ENCODE results near the gene FAM53B.

FAM53B gene

GRCh38 chr10:124607693-124608092 lies 136.5 kb downstream of the FAM53B start:
- no peak for DNase-seq

GRCh38 chr10:124606822-124607221 lies 137.4 kb downstream of the FAM53B start:
- no peak for DNase-seq

DNA sequence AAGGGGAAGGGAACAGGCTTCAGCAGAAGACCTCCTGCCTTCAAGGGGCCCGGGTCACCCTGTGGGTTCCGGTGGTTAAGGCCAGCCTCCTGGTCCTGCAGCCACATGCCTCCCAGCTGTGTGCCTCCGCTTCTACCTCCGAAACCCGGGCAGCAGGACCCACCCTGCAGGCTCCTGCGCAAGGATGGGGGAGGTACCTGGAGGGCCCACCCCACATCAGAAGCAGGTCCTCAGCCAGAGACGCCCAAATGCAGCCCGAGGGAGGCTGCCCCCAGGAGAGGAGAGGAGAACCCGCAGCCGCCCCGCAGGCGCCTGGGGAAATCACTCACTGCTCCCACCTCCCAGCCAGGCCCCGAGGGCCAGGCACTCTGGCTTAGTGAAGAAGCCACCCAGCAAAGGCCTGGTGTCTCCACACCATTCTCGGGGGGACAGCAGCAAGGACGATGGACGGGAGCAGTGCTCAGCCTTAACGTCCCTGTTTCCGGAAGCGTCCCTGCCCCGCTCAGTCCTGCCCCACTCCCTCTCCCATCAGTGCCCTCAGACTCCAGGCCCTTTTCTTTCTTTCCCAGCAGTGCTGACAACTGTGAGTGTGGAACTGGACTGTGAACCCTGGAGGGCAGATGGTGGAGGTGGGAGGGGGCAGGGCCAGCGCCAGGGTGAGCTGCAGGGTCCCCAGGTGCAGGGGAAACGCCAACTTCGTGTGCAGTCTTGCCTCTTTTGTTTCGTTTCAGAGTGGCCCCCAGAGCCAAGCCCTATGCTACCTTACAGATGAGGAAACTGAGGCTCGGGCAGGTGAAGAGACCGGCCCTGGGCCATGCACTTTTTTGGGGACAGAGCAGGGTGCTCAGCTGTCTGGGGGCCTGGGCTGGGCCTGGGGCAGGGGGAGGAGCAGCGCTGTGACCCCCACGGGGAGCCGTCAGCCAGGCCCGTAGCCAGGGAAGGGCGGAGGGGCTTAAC lies 138.0 kb downstream of the FAM53B start:
- no peak for DNase-seq

- DNase-seq = no peak
Observed at GRCh38 chr10:124605481-124605855, 138.7 kb downstream of the FAM53B start.

DNA sequence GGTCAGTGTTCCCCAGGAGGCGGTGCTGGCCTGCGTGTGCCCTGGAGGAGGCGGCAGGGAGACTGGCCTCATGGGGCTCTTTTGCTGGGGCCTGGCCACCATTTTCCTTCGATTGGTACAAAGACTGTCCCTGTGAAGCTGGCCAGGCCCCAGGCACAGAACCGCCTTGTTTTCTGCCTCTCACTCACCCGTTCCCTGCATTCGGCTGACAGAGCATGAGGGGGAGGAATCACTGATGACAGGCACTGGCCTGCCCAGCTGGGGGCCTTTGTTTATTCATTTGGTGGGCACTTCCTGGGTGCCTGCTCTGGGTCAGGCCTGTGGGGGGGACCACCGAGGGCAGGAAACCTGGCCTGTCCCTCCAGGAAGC lies 139.2 kb downstream of the FAM53B start:
- DNase-seq = no peak

- DNase-seq = no peak
Observed at GRCh38 chr10:124604214-124605000, 139.8 kb downstream of the FAM53B start.

GRCh38 chr10:124603376-124604213 lies 140.6 kb downstream of the FAM53B start:
- no peak for DNase-seq

DNA sequence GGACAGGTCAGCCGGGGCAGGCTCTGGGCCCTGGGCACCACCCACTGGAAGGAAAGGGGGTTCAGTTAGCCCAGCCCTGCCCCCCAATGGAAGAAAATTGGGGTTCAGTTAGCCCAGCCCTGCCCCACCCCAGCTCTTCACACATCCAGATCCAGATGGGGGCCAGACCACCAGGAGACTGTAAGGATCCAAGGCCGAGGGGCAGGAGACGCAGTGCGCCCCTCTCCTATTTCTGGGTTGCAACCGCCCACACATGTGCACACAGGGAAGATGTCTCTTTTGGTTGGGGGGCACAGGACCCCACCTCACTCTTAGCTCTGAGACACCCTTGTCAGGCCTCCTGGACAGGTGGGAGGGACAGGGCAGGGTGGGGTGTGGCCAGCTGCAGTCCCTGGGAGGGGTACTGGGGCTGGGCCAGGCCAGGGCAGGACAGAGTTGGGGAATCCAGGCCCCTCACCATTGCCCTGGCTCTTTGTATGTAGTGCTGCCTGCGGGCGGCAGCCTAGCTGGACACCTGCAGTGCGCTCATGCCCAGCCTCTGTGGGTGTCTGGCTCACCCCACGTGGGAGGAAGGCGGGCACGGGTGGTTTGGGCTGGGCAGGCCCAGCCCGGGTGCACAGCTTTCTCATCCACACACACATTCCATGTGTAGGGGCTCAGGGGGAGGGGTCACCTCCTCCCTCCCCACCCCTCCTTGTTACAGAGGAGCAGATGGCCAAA lies 141.4 kb downstream of the FAM53B start:
- no peak for DNase-seq

GRCh38 chr10:124602121-124602561 lies 142.0 kb downstream of the FAM53B start:
- DNase-seq = no peak

GRCh38 chr10:124601431-124602120 lies 142.6 kb downstream of the FAM53B start:
- no peak for DNase-seq

GRCh38 chr10:124601016-124601415 lies 143.2 kb downstream of the FAM53B start:
- no peak for DNase-seq

GRCh38 chr10:124600051-124600880 lies 143.9 kb downstream of the FAM53B start:
- DNase-seq = no peak

DNA sequence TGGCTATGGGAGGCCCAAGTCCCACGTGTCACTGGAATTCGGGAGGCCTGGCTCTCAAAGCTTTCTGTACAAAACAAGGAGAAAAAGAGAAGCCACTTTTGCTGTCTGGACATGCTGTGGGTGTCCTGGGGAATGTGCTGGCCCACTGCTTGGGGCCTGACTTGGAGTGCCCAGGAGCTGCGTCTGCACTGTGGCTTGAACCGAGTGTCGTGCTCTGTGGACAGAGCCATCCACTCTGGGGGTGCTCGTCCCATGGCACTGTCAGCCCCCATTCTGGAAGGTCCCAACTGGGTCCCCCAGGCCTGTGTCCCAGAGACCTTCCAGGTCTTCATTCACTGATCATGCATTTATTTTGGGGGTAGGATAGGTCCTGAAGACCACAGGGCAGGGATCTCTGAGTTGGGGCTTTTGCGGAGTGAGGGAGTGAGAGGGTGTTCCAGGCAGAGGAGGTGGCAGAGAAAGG lies 144.6 kb downstream of the FAM53B start:
- no peak for DNase-seq

GRCh38 chr10:124598773-124599587 lies 145.2 kb downstream of the FAM53B start:
- no peak for DNase-seq

GRCh38 chr10:124598196-124598595 lies 146.0 kb downstream of the FAM53B start:
- no peak for DNase-seq

GRCh38 chr10:124597846-124598165 lies 146.4 kb downstream of the FAM53B start:
- no peak for DNase-seq

DNA sequence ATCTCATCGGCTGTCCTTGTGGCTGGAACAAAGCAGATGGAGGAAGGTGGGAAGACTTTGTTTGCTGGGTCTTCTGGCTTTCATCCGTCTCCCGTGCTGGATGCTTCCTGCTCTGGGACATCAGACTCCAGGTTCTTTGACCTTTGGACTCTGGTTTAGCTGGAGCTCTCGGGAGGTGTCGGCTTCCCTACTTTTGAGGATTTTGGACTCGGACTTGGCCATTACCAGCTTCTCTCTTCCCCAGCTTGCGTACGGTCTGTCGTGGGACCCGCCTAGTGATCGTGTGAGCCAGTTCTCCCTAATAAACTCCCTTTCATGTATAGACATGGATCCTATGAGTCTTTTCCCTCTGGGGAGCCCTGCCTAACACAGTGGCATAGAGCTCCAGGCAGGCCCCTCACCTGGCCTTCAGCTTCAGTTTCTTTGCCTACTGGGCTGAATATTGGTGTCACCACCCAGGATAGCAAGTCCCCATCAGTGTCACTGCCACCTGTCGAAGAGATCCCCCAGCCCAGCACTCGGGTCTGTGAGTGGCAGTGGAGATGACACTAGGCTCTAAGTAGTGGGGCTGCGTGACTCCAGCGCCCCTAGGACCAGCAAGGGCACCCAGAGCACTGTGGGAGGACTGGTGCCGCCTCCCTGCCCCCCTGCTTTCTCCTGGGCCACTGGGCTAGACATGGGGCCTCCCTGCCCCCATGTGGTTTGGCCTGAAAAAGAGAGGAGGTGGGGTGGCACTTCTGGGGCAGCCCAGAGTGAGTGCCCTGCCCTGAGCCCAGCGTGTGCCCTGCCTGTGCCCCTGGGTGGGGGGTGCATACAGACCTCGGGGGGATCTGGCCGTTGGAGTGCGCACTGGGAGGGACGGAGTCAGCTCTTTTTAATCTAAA lies 147.0 kb downstream of the FAM53B start:
- DNase-seq = no peak

DNA sequence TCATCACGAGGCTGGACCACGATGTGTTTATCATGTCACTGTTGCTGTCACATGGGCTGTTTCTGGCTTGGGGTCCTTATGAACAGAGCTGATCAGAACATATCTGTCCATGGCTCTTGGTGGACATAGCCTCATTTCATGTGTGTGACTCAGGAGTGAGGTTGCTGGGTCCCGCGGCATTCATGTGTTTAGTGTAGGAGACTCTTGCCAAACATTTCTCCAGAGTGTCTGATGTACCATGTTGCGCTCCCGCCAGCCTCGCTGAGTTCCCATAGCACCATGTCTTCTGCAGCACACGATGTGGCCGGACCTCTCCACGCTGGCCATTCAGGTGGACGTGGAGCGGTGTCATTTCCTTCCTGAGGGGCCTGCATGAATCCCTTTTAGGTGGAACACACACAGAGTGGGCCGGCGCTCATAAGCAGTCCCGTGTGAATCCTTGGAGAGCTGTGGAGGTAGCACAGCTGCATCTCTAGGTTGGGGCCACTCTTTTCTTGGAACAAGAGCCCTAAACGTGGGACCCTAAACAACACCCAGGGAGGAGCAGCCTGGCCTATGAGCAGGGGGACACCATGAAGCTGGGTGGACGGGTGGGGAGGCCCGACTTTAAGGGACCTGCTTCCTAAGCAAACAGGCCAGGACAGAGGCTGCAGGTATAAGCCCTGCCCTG lies 147.9 kb downstream of the FAM53B start:
- no peak for DNase-seq
